CD4-positive, alpha-beta T cell treated with Interleukin-15 for 1 hour (primary cell): ENCODE measurements around the gene PRDM5.

Source experiments
- DNase-seq: peaks from one replicate; pipeline ENCODE4 v3.0.0-alpha.2; 2020

PRDM5 gene

GRCh38 chr4:120853161-120853935, 69.2 kb downstream of the PRDM5 start:
- no peak for DNase-seq

- no peak for DNase-seq
Observed at GRCh38 chr4:120850018-120850599, 72.4 kb downstream of the PRDM5 start.

DNA sequence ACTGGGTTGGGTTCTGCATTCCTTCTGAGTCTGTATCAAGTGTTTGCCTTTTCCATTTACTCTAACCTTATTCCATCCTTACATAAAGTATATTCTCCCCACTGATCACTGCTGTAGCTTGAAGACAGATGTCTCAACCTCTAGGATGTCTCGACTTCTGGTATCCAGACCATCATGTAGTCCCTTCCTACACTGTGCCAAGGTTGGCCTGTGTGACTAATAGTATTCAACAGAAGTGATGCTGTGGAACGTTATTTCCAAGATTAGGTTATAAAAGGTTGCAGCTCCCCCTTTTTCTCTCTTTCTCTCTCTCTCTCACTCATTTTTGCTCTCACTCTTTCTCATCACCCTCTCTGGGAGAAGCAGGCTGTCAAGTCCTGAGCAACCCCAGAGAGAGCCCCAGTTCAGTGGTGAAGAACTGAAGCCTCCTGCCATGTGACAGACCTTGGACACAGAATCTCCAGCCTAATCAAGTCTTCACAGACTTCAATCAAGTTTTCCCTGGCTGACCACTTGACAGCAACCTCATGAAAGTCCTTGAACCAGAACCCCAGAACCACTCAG, 75.4 kb downstream of the PRDM5 start:
- no peak for DNase-seq

GRCh38 chr4:120844528-120844921, 78.0 kb downstream of the PRDM5 start:
- no peak for DNase-seq

- DNase-seq, result no peak
Observed at GRCh38 chr4:120843849-120844527, 78.5 kb downstream of the PRDM5 start.

- DNase-seq, result no peak
Observed at GRCh38 chr4:120842031-120842430, 80.5 kb downstream of the PRDM5 start.

- DNase-seq, result no peak
Observed at GRCh38 chr4:120841580-120841979, 80.9 kb downstream of the PRDM5 start.

GRCh38 chr4:120839974-120840751, 82.4 kb downstream of the PRDM5 start:
- DNase-seq, result no peak

- no peak for DNase-seq
Observed at GRCh38 chr4:120839334-120839973, 83.1 kb downstream of the PRDM5 start.

DNA sequence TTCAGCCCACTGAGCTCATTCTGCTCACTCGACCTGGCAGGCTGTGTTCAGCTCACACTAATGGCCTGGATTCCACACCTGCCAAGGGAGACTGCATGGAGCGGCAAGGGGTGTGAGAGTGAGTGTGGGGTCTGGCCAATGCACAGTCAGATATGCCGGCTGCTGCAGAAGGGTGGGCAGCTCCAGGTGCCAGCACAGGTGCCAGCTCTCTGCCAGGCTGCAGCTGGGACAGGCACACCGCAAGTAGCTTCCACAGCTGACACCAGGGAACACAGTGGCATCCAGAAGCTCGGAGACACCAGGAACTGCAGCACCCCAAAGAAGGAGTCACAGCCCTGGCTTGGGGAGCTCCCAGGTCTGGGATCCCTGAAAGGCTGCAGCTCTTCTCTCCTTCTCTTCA, 83.7 kb downstream of the PRDM5 start:
- no peak for DNase-seq

DNA sequence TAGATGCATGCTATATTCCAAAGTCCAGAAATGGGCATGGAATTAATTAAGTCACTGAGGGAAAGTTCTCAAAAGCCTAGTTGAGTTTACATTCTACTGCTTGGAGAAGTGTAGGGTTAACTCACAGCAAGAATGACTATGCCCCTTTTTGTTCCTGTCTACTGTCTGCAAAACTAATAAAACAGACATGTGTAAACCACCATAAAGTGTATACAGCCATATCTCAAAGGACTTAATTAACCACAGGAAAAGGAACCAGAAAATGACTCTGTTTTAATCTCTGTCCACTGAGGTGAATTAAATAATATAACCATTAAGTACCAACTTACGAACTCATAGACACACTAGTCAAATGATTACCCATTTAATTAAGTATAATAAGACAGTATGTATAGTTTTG, 84.9 kb downstream of the PRDM5 start:
- no peak for DNase-seq

DNA sequence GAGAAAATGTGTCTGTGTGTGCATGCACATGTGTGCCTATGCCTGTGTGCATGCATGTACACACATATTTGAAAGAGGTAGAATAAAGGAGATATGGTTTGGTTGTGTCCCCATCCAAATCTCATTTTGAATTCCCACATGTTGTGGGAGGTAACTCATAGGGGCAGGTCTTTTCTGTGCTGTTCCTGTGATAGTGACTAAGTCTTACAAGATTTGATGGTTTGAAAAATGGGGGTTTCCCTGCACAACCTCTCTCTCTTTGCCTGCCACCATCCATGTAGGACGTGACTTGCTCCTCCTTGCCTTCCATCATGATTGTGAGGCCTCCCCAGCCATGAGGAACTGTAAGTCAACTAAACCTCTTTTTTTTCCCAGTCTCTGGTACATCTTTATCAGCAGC, 87.2 kb downstream of the PRDM5 start:
- DNase-seq, result no peak

- no peak for DNase-seq
Observed at GRCh38 chr4:120830204-120830603, 92.3 kb downstream of the PRDM5 start.

DNA sequence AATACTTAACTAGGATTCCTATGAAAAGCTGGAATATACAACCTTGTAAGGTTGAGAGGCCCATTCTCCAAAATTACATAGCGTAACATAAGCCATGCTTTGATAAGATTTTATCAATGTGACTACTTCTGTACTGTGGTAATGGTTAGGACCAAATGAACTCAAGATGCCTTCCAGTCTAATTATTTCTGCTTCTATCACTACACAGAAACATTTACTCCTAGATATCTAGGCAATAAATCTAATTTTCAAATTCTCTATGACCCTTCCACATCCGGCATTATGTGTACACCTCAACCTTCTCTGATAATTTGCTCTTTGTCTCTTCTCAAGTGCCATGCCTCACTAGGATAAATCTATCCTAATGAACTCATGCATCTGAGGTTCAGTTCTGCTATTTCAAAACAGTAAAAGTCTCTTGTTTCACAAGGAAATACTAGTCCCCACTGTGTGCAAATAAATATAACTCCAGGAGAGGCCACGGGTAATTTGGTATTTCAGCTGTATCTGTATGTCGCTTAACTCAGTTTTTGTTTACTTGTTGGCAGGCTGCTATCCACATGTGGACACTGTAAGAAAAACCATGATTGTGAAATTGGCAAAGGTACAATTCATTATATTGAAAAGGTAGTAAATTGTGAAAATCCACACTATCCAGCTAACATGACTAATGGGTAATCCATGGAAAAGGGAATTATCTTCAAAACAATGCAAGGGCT, 93.3 kb downstream of the PRDM5 start:
- DNase-seq, result no peak

DNA sequence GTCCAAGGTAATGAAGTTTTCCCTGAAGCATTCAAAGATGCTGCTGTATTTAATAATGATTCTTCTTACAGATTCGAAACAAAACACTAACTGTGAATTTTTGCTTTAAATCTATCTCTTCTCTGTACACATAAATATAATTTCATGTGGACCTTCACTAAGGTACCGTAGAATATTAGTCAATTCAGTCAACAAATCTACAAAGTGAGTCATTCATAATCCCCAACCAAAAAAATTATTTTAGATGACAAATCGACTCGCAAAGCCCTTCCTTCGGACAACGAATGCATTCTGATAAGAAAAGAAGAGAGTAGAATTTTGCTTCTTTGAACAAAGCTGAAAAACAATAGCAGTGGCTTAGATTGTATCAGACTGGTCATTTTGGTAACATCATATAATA, 95.7 kb downstream of the PRDM5 start:
- no peak for DNase-seq

DNA sequence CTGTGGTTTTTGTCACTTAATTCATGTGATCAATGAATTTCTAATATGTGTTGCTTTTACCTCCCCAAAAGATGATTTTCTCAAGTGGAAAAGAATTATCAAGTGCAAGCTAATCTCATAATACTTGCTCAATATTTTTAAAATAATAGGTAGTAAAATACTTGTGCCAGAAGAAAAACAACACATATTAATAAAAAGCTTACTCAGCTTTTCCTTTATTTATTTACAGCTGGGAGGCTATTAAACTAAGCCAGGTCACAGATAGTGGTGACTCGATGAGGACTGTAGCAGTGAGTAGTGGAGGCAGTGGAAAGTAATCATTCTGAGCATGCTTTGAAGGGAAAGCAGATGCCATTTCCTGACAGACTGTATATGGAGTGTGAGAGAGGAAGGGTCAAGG, 96.1 kb downstream of the PRDM5 start:
- no peak for DNase-seq

DNA sequence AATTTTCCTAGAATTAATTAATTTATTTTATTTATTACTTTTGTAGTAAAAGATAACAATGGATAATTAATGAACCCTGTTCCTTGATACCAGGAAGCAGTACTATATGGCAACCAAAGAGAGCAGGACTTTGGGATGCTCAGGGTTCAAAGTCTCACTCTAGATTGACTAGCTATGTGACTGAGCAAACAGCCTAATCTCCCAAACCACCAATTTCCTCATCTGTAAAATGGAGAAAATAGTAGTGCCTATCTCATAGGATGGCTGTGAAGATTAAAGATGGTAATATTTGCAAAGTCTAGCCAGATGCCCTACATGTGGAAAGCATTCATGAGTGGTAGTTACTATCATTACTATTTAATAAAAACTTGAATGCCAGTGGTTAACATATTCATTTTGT, 97.6 kb downstream of the PRDM5 start:
- DNase-seq, result no peak

GRCh38 chr4:120821977-120822376, 100.5 kb downstream of the PRDM5 start:
- no peak for DNase-seq

DNA sequence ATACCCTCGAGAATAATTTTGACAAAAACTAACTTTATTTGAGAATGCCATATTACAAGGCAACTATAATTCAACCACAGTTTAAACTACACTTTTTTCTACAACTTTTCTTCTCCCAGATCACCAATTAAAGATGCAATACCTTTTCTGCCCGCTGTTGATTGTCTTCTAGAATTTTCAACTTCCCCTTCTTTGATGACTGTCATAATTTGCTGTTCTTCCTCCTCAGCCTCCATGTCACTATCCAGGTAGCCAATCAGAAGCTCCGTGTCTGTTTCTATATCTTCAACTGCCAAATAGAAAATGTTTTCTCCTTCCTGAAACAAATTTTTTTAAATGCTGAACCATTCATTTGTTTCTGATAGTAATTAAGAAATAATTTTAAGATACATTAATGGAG, 101.5 kb downstream of the PRDM5 start:
- no peak for DNase-seq

GRCh38 chr4:120819805-120820437, 102.6 kb downstream of the PRDM5 start:
- DNase-seq, result no peak

GRCh38 chr4:120816296-120816965, 106.1 kb downstream of the PRDM5 start:
- DNase-seq, result no peak
